ENCODE results near the gene ARHGAP25. TPM values are rescaled to one million over a fixed set of nuclear protein-coding genes. Genes with fewer than 3 reads are reported as not detected.
A peak's percentile ranks its signal among the peaks of the same experiment; 100 is the strongest.

The ARHGAP25 gene
- total and polyA plus RNA-seq, 4 donors = 17.1 to 43.0 (median 22.6) TPM

DNA sequence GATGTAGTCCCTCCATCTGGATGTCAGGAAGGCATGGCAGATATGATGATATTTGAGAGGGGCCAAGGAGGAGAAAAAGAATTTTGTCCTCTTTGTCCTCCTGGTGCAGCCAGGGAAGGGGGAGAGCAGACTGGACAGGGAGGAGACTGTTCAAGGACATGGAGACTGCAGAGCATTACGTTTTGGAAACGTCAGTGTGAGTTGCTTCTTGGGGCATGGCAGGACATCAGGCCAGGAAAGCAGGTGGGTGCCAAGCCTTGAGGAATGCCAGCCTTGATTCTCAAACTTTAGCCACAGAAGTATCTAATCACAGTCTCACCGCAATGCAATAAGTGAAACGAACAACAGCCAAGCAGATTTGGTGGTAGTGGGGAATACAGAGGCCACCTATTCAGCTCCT lies 70.4 kb downstream of the ARHGAP25 start:
- no peak for ATAC-seq (ENCODE audit: insufficient read depth, low FRiP score)
- Histone ChIP-seq H3K4me1 (ENCODE audit: control insufficient read depth in 5 of 5, insufficient read depth in 5 of 5, low read length in 5 of 5) (peaks cover 0 to 13% (median 0%) of the 10 kb centered on the region in 5 donors), H3K27ac (ENCODE audit: low read depth in 1 of 2, low read length in 1 of 2) (no peak overlapping the region), H3K27me3 (ENCODE audit: control insufficient read depth in 3 of 3, insufficient read depth in 3 of 3, low read length in 2 of 3) (no peaks in the 10 kb centered on the region), H3K9ac (ENCODE audit: insufficient read depth in 1 of 2, low read length in 2 of 2) (no peak overlapping the region), H3K4me3 (no peak overlapping the region), H3K9me3 (ENCODE audit: control insufficient read depth in 4 of 4, insufficient read depth in 3 of 4, low read length in 3 of 4) (no peaks in the 10 kb centered on the region), H3K36me3 (ENCODE audit: control insufficient read depth in 4 of 4, insufficient read depth in 4 of 4, low read length in 4 of 4) (peaks cover 0 to 12% (median 0%) of the 10 kb centered on the region in 4 donors)
- DNase-seq = no peak
- TF ChIP-seq, protein P1, sequence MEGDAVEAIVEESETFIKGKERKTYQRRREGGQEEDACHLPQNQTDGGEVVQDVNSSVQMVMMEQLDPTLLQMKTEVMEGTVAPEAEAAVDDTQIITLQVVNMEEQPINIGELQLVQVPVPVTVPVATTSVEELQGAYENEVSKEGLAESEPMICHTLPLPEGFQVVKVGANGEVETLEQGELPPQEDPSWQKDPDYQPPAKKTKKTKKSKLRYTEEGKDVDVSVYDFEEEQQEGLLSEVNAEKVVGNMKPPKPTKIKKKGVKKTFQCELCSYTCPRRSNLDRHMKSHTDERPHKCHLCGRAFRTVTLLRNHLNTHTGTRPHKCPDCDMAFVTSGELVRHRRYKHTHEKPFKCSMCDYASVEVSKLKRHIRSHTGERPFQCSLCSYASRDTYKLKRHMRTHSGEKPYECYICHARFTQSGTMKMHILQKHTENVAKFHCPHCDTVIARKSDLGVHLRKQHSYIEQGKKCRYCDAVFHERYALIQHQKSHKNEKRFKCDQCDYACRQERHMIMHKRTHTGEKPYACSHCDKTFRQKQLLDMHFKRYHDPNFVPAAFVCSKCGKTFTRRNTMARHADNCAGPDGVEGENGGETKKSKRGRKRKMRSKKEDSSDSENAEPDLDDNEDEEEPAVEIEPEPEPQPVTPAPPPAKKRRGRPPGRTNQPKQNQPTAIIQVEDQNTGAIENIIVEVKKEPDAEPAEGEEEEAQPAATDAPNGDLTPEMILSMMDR (IDR thresholded peaks at IDR 0.05; ENCODE audit: control extremely low read depth, extremely low read depth) = no peak
- WGBS, 2 donors = 95 to 98% methylated on average over 4 of the region's 4 CpGs

DNA sequence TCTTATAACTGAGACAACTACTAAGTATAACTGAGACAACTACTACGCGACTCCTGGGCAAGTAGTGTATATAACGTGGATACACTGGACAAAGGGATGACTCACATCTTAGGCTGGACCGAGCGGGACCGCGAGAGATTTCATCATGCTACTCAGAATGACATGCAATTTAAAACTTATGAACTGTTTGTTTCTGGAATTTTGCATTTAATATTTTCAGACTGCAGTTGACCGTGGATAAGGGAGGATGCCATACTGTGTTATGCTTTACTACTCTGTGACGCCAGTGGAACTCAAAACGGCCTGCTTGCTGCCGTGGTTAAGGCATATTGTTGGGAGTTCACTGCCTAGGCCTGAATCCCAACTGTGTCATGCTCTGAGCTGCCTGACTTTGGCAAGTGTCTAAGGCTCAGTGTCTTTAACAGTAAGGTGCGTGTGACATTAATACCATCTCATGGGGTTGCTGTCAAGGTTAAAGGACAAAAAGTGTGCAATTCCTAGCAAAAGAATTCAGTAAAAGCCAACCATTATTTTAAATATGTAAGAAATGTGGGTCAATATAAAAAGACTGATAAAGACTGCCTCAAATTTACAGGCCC lies 72.0 kb downstream of the ARHGAP25 start:
- Histone ChIP-seq H3K9me3 (ENCODE audit: control insufficient read depth in 4 of 4, insufficient read depth in 3 of 4, low read length in 3 of 4) (no peaks in the 10 kb centered on the region), H3K9ac (ENCODE audit: insufficient read depth in 1 of 2, low read length in 2 of 2) (no peak overlapping the region), H3K4me1 (ENCODE audit: control insufficient read depth in 5 of 5, insufficient read depth in 5 of 5, low read length in 5 of 5) (peaks cover 0 to 13% (median 0%) of the 10 kb centered on the region in 5 donors), H3K27me3 (ENCODE audit: control insufficient read depth in 3 of 3, insufficient read depth in 3 of 3, low read length in 2 of 3) (no peaks in the 10 kb centered on the region), H3K36me3 (ENCODE audit: control insufficient read depth in 4 of 4, insufficient read depth in 4 of 4, low read length in 4 of 4) (peaks cover 0 to 12% (median 0%) of the 10 kb centered on the region in 4 donors), H3K27ac (ENCODE audit: low read depth in 1 of 2, low read length in 1 of 2) (peak overlapping the region in 1 of 2 donors; percentile 54), H3K4me3 (no peak overlapping the region)
- no peak for ATAC-seq (ENCODE audit: insufficient read depth, low FRiP score)
- WGBS, 2 donors = 78 to 83% methylated on average over 12 of the region's 12 CpGs
- DNase-seq = peak in 1 of 3 donors; percentile 33
- TF ChIP-seq, protein P1 (IDR thresholded peaks at IDR 0.05; ENCODE audit: control extremely low read depth, extremely low read depth) = no peak

DNA sequence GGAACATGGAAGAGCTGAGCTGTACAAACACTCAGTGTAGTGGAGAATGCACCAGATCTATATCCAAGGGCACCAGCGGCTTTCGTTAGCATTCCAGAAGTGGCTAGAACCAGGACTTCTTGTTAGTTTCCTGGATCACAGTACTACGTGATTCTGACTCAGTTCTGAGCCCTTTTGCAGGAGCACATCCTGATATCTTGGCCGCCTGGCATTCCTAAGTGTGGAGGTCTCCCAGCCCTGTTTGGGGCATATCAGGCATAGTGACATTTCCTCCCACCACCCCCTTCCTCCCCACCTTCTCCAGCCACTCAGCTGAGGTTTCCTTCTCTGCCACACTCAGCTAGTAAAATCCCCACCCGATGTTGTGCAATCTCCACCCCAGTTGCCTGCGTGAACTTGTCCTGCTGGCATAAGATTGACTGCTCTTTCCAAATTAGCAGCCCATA lies 73.2 kb downstream of the ARHGAP25 start:
- Histone ChIP-seq H3K9me3 (ENCODE audit: control insufficient read depth in 4 of 4, insufficient read depth in 3 of 4, low read length in 3 of 4) (no peaks in the 10 kb centered on the region), H3K9ac (ENCODE audit: insufficient read depth in 1 of 2, low read length in 2 of 2) (no peak overlapping the region), H3K4me3 (no peak overlapping the region), H3K27ac (ENCODE audit: low read depth in 1 of 2, low read length in 1 of 2) (peak overlapping the region in 1 of 2 donors; percentile 37), H3K36me3 (ENCODE audit: control insufficient read depth in 4 of 4, insufficient read depth in 4 of 4, low read length in 4 of 4) (peaks cover 0 to 17% (median 0%) of the 10 kb centered on the region in 4 donors), H3K4me1 (ENCODE audit: control insufficient read depth in 5 of 5, insufficient read depth in 5 of 5, low read length in 5 of 5) (peaks cover 0 to 13% (median 0%) of the 10 kb centered on the region in 5 donors), H3K27me3 (ENCODE audit: control insufficient read depth in 3 of 3, insufficient read depth in 3 of 3, low read length in 2 of 3) (no peaks in the 10 kb centered on the region)
- DNase-seq = no peak
- 33 to 38% methylated on average over 6 of the region's 6 CpGs for WGBS, 2 donors
- TF ChIP-seq, protein P1 (IDR thresholded peaks at IDR 0.05; ENCODE audit: control extremely low read depth, extremely low read depth) = no peak
- no peak for ATAC-seq (ENCODE audit: insufficient read depth, low FRiP score)

Measured in lung (tissue), 12 donors.